Right cardiac atrium (tissue), 5 donors: ENCODE measurements around the gene NKAIN2. TPM values are rescaled to one million over a fixed set of nuclear protein-coding genes. Genes with fewer than 3 reads are reported as not detected.

Experiments
- ATAC-seq, 2 donors: fragments of 200-7000 bp; cut with Tn5 transposase; one replicate each; pipeline versions ENCODE4 v1.8.0 to v1.9.1; 2020; ENCODE audit warnings: moderate library complexity in 2 of 2, mild to moderate bottlenecking in 1 of 2
- DNase-seq, 3 donors: peaks; one replicate each; pipeline ENCODE4 v3.0.0-alpha.2; 2020
- H3K27ac ChIP-seq: one replicate; pipeline ENCODE4 v1.5.1; 2013; ENCODE audit warnings: mild to moderate bottlenecking, low read length, control low read depth, moderate library complexity
- H3K27me3 ChIP-seq: one replicate; pipeline ENCODE4 v1.6.1; 2013; ENCODE audit not compliant: control insufficient read depth, insufficient read depth
- H3K4me1 ChIP-seq: one replicate; pipeline ENCODE4 v1.6.1; 2013; ENCODE audit warnings: low read length; ENCODE audit not compliant: control insufficient read depth, insufficient read depth
- H3K4me3 ChIP-seq: one replicate; pipeline ENCODE4 v1.5.1; 2013; ENCODE audit warnings: low read length, control low read depth
- H3K9me3 ChIP-seq: one replicate; pipeline ENCODE4 v1.6.1; 2013; ENCODE audit warnings: low read length; ENCODE audit not compliant: control insufficient read depth
- WGBS: extraction: QIAGEN DNeasy Blood & Tissue Kit; methylation state at CpG from one replicate; pipeline ENCODE4 v1.1.7; 2013; 5-methylcytosine and 5-hydroxymethylcytosine counted together
- intact Hi-C, 4 donors: fragments of 100-400 bp; cut with DNase I; formaldehyde crosslinking; loops; one replicate each; pipeline versions ENCODE4 v1.11.0 to v1.14.0; 2022 to 2023
- polyA plus RNA-seq: library from polyadenylated mRNA; stranded (reverse); fragments of 200-250 nt; gene quantifications from one replicate; pipeline ENCODE4 v1.2.3, GENCODE V29; 2013
- total RNA-seq, 4 donors: library from RNA; stranded (reverse); fragmentation: NEBNext Ultra II Directional; extraction: Animal tissue kit (Norgen Biotek cat#: 25700); gene quantifications; one replicate each; pipeline ENCODE4 v1.2.1, GENCODE V29; 2021
- donor health status: healthy with polysubstance abuse.
- donor health status: DM: no; HTN: yes; CAD: no.
- donor health status: DM: no; HTN: no; CAD: no.
- donor health status: DM: no; HTN: yes; CAD: no; lungs with severe emphysema.
- donor health status: DM: yes; HTN: yes; CAD: no.

The NKAIN2 gene
- total and polyA plus RNA-seq, 5 donors, result 1.3 to 2.7 (median 1.5) TPM

DNA sequence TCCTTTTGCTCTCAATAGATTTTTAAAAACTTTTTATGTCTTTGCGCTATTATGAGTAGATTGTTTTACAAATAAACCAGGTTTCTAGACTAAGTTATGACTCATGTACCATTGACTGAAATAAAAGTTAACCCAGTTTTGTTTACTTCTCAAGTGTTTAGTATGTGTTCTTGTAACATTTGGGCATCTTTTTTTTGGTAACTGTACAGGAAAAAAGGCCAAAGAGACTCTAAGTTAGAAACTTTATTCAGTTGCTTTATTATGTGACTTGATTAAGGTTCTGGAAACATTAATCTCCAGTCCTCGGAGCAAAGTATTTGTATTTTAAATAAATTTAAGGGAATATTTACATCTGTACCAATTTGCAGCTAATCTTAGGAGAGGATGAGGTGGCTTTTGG lies 2.9 kb downstream of the NKAIN2 start:
- Histone ChIP-seq H3K27ac (no peak overlapping the region), H3K27me3 (no peaks in the 10 kb centered on the region), H3K9me3 (no peaks in the 10 kb centered on the region), H3K4me1 (no peaks in the 10 kb centered on the region), H3K4me3 (no peak overlapping the region)
- 78% methylated on average over 2 of the region's 2 CpGs for WGBS
- no peak for DNase-seq
- ATAC-seq, result no peak
- intact Hi-C loops, result loop anchor here in 1 of 4 donors (10.0 kb wide), 1 partner anchor 158 kb away; no protein-coding TSS in a partner anchor

DNA sequence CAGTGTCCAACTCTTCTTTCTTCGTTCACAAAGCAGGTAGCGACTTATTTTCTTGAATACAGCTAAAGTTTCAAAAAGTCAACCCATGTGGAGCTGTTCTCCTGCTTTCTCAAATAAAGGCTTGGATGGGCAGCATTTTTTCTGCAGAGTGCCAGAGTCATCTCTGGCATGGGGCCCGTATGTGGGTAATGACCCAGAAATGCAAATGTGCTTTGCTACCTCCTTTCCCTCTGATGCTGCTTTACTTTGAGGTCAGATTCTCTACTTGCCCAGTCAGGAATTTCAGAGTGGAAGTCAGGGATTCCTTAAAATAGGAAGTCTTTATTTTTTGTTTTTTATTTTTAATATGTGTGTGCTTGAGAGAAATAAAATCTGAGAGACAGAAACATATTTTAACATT lies 4.9 kb downstream of the NKAIN2 start:
- H3K4me3 ChIP-seq, result no peak overlapping the region
- no peaks in the 10 kb centered on the region for H3K9me3 ChIP-seq
- intact Hi-C loops, result loop anchor here in 1 of 4 donors (10.0 kb wide), 1 partner anchor 156 kb away; no protein-coding TSS in a partner anchor
- no peak for DNase-seq
- no peak for ATAC-seq
- no peak overlapping the region for H3K27ac ChIP-seq
- H3K4me1 ChIP-seq, result no peaks in the 10 kb centered on the region
- WGBS, result 68% methylated on average over 3 of the region's 3 CpGs
- H3K27me3 ChIP-seq, result no peaks in the 10 kb centered on the region

DNA sequence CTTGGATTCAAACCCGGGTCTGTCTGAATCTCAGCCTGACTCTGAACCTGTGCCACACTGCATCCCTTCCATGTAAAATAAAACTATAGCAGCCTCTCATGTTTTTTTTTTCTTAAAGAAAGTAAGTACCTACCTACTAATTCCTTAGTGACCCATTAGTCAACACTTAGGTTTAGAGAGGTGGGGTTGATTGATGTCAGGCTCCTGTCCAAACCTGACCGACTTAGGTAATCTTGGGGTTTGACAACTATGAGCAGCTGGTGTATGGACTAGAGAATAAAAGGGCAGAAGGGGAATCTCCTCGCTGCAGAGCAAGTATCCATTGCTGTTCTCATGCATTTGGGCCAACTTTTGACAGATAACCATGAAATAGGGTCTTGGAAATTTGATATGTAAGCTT lies 6.5 kb downstream of the NKAIN2 start:
- H3K27ac ChIP-seq, result no peak overlapping the region
- 74% methylated on average over 3 of the region's 3 CpGs for WGBS
- no peaks in the 10 kb centered on the region for H3K9me3 ChIP-seq
- DNase-seq (no peak), ATAC-seq (no peak)
- no peak overlapping the region for H3K4me3 ChIP-seq
- H3K4me1 ChIP-seq, result no peaks in the 10 kb centered on the region
- intact Hi-C loops, result no loop called here
- H3K27me3 ChIP-seq, result no peaks in the 10 kb centered on the region

DNA sequence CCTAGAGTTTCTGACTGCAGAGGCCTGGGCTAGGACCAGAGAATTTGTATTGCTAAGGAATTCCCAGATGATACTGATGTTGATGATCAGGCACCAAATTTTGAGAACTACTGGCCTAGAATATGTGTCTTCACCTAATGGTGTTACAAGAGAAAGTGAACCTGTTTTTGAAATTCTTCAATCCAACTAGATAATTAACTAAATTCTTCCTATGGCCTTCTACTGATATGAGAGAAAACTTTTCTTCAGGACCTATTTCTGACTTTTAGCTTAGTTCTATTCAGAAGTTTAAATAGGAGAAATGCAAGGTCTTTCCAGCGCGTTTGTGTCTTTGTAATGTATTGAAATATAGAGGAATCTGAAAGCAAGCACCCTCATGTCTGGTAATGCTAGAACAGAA lies 7.3 kb downstream of the NKAIN2 start:
- intact Hi-C loops, result no loop called here
- ATAC-seq (no peak), DNase-seq (no peak)
- no peaks in the 10 kb centered on the region for H3K9me3 ChIP-seq
- 76% methylated on average over 2 of the region's 2 CpGs for WGBS
- no peak overlapping the region for H3K4me3 ChIP-seq
- no peaks in the 10 kb centered on the region for H3K27me3 ChIP-seq
- H3K4me1 ChIP-seq, result no peaks in the 10 kb centered on the region
- H3K27ac ChIP-seq, result no peak overlapping the region

DNA sequence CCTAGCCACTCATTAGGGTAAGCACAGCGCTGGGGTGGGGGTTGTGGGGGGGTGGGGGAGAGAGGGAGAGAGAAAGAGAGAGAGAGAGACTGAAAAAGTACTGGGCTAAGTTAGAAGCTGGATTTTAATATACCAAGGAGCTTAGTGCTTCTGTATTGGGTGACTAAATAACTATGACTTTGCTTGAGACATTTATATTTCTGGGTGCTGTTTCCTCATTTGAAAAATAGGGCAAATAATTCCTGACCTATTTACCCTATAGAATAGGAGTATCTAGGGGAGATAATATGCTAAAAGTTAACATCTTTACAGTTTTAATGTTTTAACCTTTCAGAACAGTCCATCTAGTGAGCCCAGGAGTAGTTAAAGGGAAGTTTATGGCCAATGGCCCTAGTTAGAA lies 7.7 kb downstream of the NKAIN2 start:
- H3K4me3 ChIP-seq, result no peak overlapping the region
- no peak for DNase-seq
- 26% methylated on average over 1 of the region's 1 CpG for WGBS
- intact Hi-C loops, result no loop called here
- no peak overlapping the region for H3K27ac ChIP-seq
- H3K9me3 ChIP-seq, result no peaks in the 10 kb centered on the region
- no peak for ATAC-seq
- no peaks in the 10 kb centered on the region for H3K4me1 ChIP-seq
- no peaks in the 10 kb centered on the region for H3K27me3 ChIP-seq

DNA sequence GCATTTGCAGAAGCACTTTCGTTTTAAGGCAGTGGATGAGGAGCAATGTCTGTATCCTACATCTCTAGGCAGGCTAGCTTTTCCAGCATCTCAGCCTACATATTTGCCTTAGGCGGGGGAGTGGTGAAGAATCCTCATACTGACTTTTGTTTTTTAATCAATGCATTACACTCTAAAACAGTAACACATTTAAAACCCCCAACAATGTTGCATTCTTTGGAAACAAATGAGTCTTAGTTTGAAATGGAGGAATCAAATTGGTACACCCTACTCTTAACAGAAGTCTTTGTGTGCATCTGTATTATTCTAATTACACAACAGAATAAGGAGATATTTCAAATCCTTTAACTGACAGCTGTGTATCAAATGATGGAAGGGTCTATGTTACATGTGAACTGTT lies 9.0 kb downstream of the NKAIN2 start:
- intact Hi-C loops, result no loop called here
- Histone ChIP-seq H3K4me3 (no peak overlapping the region), H3K9me3 (no peaks in the 10 kb centered on the region), H3K4me1 (no peaks in the 10 kb centered on the region), H3K27ac (no peak overlapping the region), H3K27me3 (no peaks in the 10 kb centered on the region)
- ATAC-seq (no peak), DNase-seq (no peak)
- WGBS, result 67% methylated on average over 2 of the region's 2 CpGs

DNA sequence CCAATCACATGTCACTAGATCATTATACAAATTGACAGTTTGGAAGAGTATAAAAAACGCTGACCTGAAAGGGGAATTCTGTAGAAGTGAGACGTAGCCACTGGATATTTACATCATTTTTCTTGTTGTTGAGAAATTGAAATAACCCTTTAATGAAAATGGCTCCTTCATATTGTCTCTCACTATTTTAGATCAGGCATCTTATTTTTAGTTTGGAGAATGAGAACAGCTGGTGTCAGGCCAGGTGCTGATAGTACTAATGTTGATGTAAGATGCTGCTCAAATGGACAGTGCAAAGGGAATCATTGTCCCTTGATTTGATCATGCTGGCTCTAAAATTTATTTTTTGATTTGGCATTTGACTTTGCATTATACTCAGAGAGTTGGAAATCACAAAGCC lies 17.4 kb downstream of the NKAIN2 start:
- Histone ChIP-seq H3K4me3 (no peak overlapping the region), H3K9me3 (no peaks in the 10 kb centered on the region), H3K4me1 (no peaks in the 10 kb centered on the region), H3K27ac (no peak overlapping the region), H3K27me3 (no peaks in the 10 kb centered on the region)
- WGBS, result 88% methylated on average over 2 of the region's 2 CpGs
- intact Hi-C loops, result no loop called here
- DNase-seq (no peak), ATAC-seq (no peak)

DNA sequence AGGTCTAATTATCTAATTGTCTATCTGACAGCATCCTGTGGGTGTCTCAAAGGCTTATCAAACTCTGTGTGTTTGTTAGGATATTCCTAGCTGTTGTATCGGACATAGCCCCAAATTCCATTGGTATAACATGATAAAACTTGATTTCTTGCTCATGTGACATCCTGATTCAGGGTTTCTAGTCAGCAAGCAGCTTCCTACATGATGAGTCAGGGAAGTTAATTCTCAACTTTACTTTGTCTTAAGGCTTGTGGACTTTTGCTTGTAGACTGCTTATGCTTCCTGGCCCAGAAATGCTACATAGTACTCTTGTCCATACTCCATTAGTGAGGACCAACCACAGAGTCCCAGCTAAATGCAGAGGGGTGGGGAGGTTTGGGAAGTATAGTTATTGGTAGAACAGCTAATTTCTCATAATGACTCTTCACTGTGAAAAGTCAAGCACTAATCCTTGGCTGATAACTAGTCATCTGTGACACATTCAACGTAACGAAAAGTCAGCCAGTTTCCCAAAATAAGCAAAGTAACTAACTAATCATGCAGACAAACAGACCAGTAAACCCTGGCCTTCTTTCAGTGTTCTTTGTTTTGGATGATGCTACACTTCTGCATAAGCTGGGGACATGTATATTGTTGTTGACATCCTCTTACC lies 25.8 kb downstream of the NKAIN2 start:
- DNase-seq, result no peak
- no peak overlapping the region for H3K4me3 ChIP-seq
- no peak overlapping the region for H3K27ac ChIP-seq
- H3K27me3 ChIP-seq, result no peaks in the 10 kb centered on the region
- no peaks in the 10 kb centered on the region for H3K9me3 ChIP-seq
- no peaks in the 10 kb centered on the region for H3K4me1 ChIP-seq
- intact Hi-C loops, result no loop called here
- peak in 1 of 2 donors; percentile 13 for ATAC-seq
- 38% methylated on average over 3 of the region's 3 CpGs for WGBS

DNA sequence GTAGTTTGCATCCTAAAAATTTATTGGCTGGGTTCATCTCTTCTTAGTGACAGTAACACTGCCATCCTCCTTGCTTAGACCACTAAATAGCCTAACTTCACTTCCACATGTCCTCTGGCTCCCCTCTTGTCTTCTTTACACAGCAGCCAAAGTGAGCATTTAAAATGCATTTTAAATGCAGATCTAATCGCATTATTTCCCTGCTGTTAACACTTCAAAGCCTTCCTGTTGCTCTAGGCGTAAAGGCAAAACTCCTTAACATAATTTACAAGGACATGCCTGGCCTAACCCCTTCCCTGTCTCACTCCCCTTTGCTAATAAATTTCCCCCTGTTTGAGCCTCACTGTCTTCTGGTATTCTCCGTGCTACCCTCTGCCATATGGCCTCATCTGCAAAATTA lies 26.5 kb downstream of the NKAIN2 start:
- intact Hi-C loops, result no loop called here
- 13% methylated on average over 3 of the region's 3 CpGs for WGBS
- Histone ChIP-seq H3K4me3 (no peak overlapping the region), H3K9me3 (no peaks in the 10 kb centered on the region), H3K27ac (no peak overlapping the region), H3K27me3 (no peaks in the 10 kb centered on the region), H3K4me1 (no peaks in the 10 kb centered on the region)
- DNase-seq (no peak), ATAC-seq (no peak)

DNA sequence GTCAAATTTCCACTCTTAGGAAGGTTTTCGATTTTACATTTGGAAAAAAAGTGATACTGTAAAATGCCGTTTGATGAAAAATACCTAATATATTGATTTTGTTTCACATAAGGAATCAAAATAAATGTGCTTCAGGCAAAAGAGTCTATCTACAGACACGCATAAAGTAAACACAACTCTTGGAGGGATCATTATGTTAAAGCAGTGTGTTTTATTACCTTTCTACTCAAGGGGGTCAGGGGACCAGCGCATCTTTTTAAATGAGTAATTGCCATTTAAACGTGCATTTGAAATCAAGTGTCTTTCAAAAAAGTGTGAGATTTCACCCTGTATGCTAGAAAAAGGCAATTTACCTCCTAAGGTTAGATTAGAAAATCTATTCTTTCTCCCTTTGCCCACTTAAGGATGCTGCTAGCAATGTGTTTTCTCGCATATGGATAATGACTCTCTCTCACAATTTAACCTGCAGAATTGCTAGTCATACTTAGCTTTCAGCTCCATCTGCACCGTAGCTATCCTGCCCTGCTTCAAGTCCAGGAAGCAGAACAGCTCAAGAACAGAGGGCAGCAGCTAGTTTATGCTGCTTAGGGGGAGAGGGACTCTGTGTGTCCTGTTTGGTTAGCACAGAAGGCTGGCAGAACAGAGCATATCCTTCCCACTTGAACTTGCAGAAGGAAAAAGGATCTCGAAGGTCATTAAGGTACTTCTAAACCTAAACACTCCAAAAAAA lies 35.0 kb downstream of the NKAIN2 start:
- intact Hi-C loops, result no loop called here
- no peak for ATAC-seq
- DNase-seq, result no peak
- Histone ChIP-seq H3K4me1 (no peaks in the 10 kb centered on the region), H3K9me3 (no peaks in the 10 kb centered on the region), H3K27ac (no peak overlapping the region), H3K27me3 (no peaks in the 10 kb centered on the region), H3K4me3 (no peak overlapping the region)
- WGBS, result 58% methylated on average over 8 of the region's 8 CpGs

DNA sequence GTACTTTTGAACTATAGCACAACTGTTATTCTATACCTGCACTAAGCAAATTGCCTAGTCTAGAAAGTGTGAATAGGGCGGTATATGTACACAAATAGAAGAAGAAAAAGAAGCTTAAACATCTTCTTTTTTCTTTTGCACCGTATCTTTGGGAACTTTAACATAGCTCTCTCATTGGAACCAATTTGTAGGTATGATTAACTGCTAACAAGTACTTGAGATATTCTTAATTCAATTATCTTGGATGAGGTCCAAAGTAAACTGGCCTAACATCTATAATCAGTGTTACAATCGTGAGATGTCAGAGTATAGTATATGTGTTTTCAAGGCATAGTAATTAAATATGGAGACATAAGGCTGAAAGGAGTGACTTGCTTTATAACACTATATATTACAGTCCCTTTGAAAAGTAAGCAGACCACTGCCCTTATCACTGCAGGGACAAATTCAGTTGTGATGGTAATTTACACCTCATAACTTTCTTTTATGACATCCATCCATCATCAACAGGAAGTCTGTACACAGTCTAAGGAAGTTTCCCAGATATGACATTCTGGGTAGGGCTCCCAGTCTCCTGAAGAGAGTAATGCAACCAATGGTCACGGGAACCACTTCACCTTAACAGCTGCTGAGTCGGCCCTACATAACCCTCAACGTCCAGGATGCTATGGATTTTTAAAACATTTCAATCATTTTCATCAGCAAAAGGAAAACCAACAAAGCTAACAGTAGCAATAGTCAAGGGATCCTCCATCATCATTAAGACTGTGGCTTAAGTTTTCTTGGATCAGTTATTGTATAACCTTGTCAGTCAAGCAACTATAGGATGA lies 37.6 kb downstream of the NKAIN2 start:
- ATAC-seq, result no peak
- 38% methylated on average over 6 of the region's 6 CpGs for WGBS
- intact Hi-C loops, result no loop called here

More for the DNA sequence above, 37.6 kb downstream of the NKAIN2 start:
- H3K27ac ChIP-seq, result no peak overlapping the region
- no peak for DNase-seq
- no peaks in the 10 kb centered on the region for H3K9me3 ChIP-seq
- no peaks in the 10 kb centered on the region for H3K4me1 ChIP-seq
- no peak overlapping the region for H3K4me3 ChIP-seq
- no peaks in the 10 kb centered on the region for H3K27me3 ChIP-seq
